Stimulated activated CD8-positive, alpha-beta memory T cell treated with anti-CD3 and anti-CD28 coated beads, Interleukin-12 subunit alpha, Interleukin-12 subunit beta, amount 100 ng/mL, for 1 hour (primary cell): ENCODE measurements around the gene SEMA5A.

Experiments
- DNase-seq: peaks from one replicate; pipeline ENCODE4 v3.0.0-alpha.2; 2020; ENCODE audit warnings: low read depth

SEMA5A gene

DNA sequence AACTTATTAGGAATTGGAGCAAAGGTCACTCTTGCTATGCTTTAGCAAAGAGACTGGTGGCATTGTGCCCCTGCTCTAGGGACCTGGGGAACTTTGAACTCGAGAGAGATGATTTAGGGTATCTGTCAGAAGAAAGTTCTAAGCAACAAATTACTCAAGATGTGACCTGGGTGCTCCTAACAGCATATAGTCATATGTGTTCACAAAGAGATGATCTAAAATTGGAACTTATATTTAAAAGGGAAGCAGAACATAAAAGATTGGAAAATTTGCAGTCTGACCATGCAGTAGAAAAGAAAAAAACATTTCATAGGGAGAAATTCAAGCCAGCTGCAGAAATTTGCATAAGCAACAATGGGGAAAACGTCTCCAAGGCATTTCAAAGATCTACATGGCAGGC is 68.3 kb downstream of the SEMA5A start:
- DNase-seq, result no peak

DNA sequence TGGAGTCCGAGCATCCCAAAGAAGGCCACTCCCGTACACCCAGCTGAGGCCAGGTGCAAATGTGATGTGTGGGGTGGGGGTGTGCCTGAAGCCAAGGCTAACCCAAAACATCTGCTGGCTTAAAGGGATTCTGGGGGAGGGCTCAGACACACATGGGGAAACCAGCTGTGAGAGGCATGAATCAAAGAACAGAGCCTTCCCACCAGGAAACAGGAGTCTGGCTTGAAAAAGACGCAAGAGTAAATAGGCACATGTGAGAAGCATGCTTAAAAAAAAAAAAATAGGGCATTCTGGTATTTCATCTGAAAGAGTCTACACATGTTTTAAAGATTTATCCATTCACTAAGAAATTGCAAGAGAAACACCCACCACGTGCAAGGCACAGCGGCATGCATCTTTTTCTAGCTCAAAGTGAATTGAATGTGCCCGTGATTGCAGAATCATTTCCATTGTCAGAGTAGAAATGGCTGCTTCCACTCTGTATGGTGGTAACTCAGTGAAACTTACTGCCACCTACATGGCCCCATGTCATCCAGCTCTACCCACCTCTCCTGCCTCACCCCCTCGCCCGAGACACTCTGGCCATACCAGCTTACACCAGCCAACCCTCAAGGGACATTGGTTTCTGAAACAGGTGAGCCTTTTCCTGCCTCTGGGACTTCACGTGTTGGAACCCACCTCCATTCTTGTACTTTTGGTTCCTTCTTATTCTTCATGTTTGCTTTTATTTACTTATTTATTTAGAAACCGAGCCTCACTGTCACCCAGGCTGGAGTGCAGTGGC is 71.5 kb downstream of the SEMA5A start:
- DNase-seq, result no peak

GRCh38 chr5:9473624-9474023 is 72.3 kb downstream of the SEMA5A start:
- DNase-seq, result no peak

- no peak for DNase-seq
These were observed 75.5 kb downstream of the SEMA5A start for GRCh38 chr5:9470410-9470809.

- DNase-seq, result no peak
These were observed 77.9 kb downstream of the SEMA5A start for GRCh38 chr5:9468060-9468388.

DNA sequence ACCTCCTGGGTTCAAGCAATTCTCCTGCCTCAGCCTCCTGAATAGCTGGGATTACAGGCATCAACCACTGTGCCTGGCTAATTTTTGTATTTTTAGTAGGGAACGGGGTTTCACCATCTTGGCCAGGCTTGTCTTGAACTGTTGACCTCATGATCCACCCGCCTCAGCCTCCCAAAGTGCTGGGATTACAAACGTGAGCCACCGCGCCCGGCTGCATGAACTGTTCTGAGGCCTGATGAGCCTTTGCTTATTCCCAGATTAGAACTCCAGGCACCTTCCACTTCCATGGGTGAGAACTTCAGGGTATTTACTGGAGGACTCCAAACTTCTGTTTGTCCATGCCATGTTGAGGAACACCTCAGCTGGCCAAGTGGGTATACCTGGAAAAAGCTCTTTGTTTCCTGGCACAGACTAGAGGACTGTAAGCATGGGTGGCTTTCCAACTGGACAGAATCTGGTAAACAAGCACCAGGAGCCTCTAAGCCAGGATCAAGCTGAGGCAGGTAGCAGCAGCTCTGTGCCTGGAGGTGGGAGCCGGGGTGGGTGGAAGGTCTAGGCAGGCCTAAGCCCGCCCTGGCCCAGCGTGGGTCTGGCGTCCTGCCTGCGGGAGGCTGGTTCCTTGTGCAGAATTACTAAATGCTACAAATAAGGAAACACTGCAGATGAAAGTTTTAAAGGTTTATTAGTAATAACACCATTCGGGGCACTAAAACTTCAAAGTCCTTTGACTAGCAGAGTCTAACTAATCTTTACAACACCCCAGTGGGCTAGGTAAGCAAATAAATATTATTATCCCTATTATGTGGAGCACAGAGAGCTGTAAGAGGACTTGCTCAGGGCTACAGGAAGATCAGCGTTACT is 78.4 kb downstream of the SEMA5A start:
- no peak for DNase-seq

- DNase-seq, result no peak
These were observed 79.2 kb downstream of the SEMA5A start for GRCh38 chr5:9466697-9467096.

DNA sequence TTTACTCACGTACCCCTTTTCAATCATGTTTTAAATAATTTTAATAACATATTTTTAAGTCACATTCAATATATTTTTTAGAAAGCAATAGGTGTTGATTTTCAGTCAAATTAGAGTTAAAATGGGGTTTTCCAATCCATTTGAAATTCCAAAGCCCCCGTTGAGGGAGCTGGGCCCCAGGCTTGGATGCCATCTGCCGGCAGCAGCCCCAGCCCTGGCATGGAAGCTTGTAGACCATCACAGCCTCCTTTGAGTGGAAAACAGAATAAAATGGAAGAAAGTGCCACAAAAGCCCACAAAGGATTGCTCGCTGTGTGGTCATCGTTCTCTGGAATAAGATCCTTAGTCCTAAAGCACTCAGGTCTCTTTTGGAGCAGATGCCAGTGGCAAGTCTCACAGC is 81.4 kb downstream of the SEMA5A start:
- no peak for DNase-seq

DNA sequence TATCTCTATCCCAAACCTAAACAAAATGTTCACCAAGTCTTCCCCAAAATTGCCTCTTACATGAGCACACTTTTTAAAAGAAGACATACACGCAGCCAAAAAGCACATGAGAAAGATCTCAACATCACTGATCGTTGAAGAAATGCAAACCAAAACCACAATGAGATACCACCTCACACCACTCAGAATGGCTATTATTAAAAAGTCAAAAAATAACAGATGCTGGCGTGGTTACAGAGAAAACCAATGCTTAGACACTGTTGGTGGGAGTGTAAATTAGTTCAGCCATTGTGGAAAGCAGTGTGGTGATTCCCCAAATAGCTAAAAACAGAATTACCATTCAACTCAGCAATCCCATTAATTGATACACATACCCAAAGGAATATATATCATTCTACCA is 83.8 kb downstream of the SEMA5A start:
- no peak for DNase-seq

- no peak for DNase-seq
These were observed 84.8 kb downstream of the SEMA5A start for GRCh38 chr5:9460885-9461645.

DNA sequence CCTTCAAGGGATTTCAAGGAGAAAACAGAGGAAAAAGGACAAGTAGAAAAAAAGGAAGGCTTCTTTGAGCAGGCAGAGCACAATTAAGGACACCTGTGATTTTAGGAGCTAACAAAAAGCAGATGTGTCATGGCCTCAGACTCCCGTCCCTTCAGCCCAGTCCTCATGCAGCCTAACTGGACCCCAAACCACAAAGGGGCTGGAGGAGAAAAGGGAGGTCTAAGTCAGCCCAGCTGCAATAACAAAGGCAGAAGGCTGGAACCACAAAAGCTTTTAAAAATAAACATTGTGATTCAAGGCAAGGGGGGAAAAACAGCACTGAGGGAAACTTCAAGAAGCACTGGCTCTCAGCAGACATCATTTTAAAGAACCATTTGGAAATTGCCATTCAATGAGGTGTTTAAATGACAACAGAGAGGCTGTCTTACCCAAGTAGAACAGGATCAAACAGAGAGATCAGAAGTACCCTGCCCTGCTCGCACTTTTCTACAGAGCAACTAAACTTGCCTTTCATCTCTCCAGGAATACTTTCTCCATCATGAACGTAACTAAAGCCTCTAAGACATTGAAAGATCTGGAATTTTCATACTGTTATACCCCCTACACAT is 89.3 kb downstream of the SEMA5A start:
- no peak for DNase-seq

GRCh38 chr5:9455826-9456434 is 89.9 kb downstream of the SEMA5A start:
- no peak for DNase-seq

DNA sequence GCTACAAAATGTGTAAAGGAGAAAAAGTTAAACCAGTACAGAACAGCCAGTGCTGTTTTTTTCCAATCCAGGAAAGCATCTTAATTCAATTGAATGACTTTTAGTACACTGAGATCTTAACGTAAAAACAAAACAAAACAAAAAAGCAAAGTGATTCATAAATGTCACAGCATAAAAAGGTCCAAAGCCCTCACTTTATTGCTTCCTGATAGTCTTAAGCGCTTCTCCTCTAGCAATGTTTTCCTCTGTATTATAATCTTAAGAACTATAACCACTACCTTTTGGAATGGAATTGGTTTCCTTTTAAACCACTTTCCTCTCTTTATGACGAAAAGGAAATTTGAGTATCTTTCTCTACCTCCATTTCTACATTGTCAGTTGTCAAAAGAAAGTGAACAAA is 91.4 kb downstream of the SEMA5A start:
- DNase-seq, result no peak

GRCh38 chr5:9454012-9454481 is 91.8 kb downstream of the SEMA5A start:
- no peak for DNase-seq

GRCh38 chr5:9453480-9454011 is 92.3 kb downstream of the SEMA5A start:
- DNase-seq, result no peak

GRCh38 chr5:9452181-9452580 is 93.7 kb downstream of the SEMA5A start:
- no peak for DNase-seq

DNA sequence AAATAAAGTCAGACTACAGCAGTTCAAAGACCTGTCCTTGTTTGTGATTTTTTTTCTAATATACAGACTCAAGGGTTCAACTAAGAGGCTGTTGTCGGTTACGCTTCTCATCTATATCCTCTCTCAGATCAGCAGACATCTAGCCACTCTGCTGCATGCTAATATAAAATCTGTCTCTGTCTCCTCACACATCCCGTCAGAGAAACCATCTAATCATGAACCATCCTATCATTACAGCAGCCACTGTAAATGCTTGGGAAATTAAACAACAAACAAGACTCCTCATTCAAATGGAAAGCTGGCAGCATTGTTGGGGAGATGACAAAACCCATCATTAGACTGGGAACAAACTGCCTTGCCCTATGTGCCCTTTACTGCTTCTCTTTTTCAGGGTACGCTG is 94.8 kb downstream of the SEMA5A start:
- DNase-seq, result no peak

DNA sequence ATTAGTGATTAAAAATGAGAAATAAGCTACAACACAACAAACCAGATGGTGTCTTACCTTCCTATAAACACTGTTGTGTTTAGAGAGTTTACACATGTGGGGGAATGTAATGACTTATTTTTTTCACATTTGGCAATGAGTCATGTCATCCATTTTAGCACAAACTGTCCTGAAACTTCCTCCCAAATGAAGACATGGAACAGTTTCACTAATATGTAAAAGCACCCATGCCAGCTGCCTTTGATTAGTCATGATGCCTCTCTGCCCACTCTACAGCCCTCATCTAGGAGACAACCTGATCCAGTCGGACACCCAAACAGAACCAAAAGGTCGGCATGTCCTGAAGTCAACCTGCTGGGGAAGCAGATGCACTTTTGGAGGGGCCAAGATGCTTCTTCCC is 98.2 kb downstream of the SEMA5A start:
- DNase-seq, result no peak

GRCh38 chr5:9445826-9446388 is 100.0 kb downstream of the SEMA5A start:
- no peak for DNase-seq

GRCh38 chr5:9444346-9444745 is 101.5 kb downstream of the SEMA5A start:
- DNase-seq, result no peak

- no peak for DNase-seq
These were observed 104.3 kb downstream of the SEMA5A start for GRCh38 chr5:9441610-9442009.
